K562 (cell line): ENCODE results near the gene GSK3B.

Experiments
- CTCF ChIP-seq, 3 experiments: IDR thresholded peaks in 2 of 3; conservative IDR thresholded peaks in 1 of 3; 2 replicates each; pipeline ENCODE4 v1.5.1; 2011 to 2012; ENCODE audit warnings: low read length in 3 of 3, mild to moderate bottlenecking in 3 of 3, control low read depth in 2 of 3, improper control_type of control experiment in 1 of 3, inconsistent platforms in 1 of 3, low read depth in 1 of 3, mixed read lengths in 1 of 3, moderate library complexity in 1 of 3; ENCODE audit not compliant: insufficient read depth in 2 of 3
- E2F3 ChIP-seq: fragments of 250-450 bp; sonication (Bioruptor Pico); IDR thresholded peaks from 2 replicates; pipeline ENCODE4 v1.4.0; 2020; ENCODE audit warnings: mild to moderate bottlenecking
- FOS ChIP-seq: IDR thresholded peaks from 3 replicates; pipeline ENCODE4 v1.6.1; 2011; ENCODE audit not compliant: insufficient read length; ENCODE audit errors: extremely low read depth
- FOXJ3 ChIP-seq: sonication (generic); formaldehyde crosslinking; IDR thresholded peaks from 2 replicates; pipeline ENCODE4 v1.4.0; 2020; ENCODE audit warnings: mild to moderate bottlenecking, missing genetic modification reagents
- FOXK2 ChIP-seq, 2 experiments: fragments of 450-650 bp; IDR thresholded peaks in 1 of 2; conservative IDR thresholded peaks in 1 of 2; 2 replicates each; pipeline ENCODE4 v1.6.1; 2016; ENCODE audit warnings: low read depth in 2 of 2, mild to moderate bottlenecking in 1 of 2
- RBM34 ChIP-seq: fragments of 200-400 bp; formaldehyde crosslinking; IDR thresholded peaks from 2 replicates; pipeline ENCODE4 v1.6.1; 2018; ENCODE audit warnings: low read length, borderline replicate concordance; ENCODE audit not compliant: insufficient read depth
- TF ChIP-seq, protein P1 (sequence below): sonication (generic); formaldehyde crosslinking; IDR thresholded peaks from 2 replicates; pipeline ENCODE4 v1.5.0; 2020; ENCODE audit warnings: missing genetic modification reagents

DNA sequence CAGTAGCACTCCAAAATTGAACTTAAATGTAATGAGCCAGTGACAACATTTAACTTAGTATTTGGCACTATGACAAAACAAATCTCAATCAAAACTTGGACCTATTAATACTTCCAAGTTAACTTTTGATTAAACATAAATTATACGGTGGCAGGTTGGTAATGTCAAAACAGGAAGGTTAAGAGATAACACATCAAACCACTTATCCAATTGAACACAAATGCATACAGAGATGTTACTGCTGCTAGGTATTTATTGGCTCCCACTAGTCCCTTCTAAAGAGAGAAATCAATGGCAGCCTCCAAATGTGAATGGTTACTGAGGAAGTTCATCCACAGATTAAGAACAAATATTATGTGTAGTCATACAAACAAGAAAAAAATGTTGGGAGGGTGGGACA is 1.8 kb downstream of the GSK3B start:
- no peak for TF ChIP-seq RBM34
- TF ChIP-seq FOXK2 (conservative IDR thresholded peaks at IDR 0.05 in 1 of 2, IDR thresholded peaks at IDR 0.05 in 1 of 2; ENCODE audit: low read depth in 2 of 2): no peak
- TF ChIP-seq, protein P1, sequence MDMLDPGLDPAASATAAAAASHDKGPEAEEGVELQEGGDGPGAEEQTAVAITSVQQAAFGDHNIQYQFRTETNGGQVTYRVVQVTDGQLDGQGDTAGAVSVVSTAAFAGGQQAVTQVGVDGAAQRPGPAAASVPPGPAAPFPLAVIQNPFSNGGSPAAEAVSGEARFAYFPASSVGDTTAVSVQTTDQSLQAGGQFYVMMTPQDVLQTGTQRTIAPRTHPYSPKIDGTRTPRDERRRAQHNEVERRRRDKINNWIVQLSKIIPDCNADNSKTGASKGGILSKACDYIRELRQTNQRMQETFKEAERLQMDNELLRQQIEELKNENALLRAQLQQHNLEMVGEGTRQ (CRISPR knock-in tag): no peak
- no peak for TF ChIP-seq CTCF (IDR thresholded peaks at IDR 0.05 in 2 of 3, conservative IDR thresholded peaks at IDR 0.05 in 1 of 3; ENCODE audit: insufficient read depth in 2 of 3, low read depth in 1 of 3, low read length in 3 of 3)
- no peak for TF ChIP-seq FOXJ3 (CRISPR knock-in tag)
- TF ChIP-seq FOS: no peak
- no peak for TF ChIP-seq E2F3 (CRISPR knock-in tag)
